Measurements from ENCODE around the gene FNDC8. TPM values are rescaled to one million over a fixed set of nuclear protein-coding genes. Genes with fewer than 3 reads are reported as not detected.
A peak's percentile ranks its signal among the peaks of the same experiment; 100 is the strongest.
"Not testable (repeated sequence)": the region's sequence is repeated elsewhere in the genome, so short reads cannot be mapped to it uniquely, and the experiment has no call there.

FNDC8 gene
- polyA plus RNA-seq (ENCODE audit: insufficient read length), result not detected

- no peak for DNase-seq
Observed at GRCh38 chr17:35121315-35121714, at the start of gene FNDC8. FNDC8 (plus strand) TSS chr17:35121615; CDS start chr17:35121694, 79 bp downstream.

GRCh38 chr17:35073183-35073790, 48.1 kb upstream of the FNDC8 start:
- no peak for DNase-seq

DNA sequence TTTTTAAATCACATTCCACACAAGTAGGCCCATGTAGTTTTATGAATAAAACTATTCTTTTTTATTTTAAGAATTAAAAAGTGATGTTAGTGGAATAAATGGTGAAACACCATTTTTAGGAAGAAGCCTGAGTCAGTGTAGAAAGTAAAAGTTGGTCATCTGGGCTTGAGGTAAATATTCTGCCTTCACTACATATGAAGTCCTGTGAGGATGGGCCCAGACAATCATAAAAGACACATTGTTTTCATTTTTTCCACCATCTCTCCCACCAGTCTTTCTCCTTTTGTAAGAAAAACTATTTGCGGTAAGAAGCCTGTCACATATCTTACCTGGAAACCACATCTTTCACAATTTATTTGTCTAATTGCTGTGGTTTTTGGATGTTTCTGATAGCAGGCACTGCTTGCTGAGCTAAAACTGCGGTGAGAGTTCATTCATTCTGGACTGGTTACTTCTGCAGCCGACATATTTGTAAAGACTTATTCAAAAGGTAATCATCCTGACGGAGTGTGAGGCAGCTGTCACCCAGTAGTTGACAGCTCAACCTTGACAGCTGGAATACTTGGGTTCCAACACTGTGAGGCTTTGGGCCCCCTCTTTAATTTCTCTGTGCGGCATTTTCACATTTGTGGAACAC, 47.3 kb upstream of the FNDC8 start:
- DNase-seq, result no peak

- no peak for DNase-seq
Observed at GRCh38 chr17:35074711-35075707, 46.4 kb upstream of the FNDC8 start.

GRCh38 chr17:35076874-35077273, 44.5 kb upstream of the FNDC8 start:
- no peak for DNase-seq

- DNase-seq, result no peak
Observed at GRCh38 chr17:35079547-35080423, 41.6 kb upstream of the FNDC8 start.

GRCh38 chr17:35080536-35080935, 40.9 kb upstream of the FNDC8 start:
- no peak for DNase-seq

GRCh38 chr17:35081638-35082037, 39.8 kb upstream of the FNDC8 start:
- no peak for DNase-seq

DNA sequence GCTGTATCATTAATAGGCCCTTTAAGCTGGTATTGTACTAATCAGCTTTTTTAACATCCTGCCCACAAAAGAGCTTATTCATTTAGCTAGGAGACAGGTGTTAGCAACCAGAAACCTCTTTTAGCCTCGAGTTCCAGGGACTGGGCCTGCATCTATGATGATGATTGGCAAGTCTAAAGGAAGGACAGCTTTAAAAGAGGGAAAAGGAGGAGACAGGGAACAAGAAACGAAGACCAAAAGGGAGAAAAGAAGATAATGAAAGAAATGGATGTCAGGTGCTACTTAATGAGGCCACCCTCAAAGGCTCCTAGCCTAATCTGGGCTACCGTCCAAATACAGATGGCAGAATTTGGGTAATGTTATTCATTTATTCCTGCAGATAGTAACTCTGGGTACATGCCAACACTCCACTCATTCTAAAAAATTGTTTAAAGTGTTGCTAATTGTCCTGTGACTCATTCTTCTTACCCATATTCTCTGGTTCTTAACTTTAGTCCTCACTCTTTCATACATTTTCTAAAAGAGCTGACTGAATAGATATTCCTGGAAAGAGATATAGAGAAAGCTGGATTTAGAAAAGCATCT, 39.2 kb upstream of the FNDC8 start:
- no peak for DNase-seq

- DNase-seq, result no peak
Observed at GRCh38 chr17:35083071-35083470, 38.3 kb upstream of the FNDC8 start.

- DNase-seq, result no peak
Observed at GRCh38 chr17:35084987-35085386, 36.4 kb upstream of the FNDC8 start.

GRCh38 chr17:35086164-35086563, 35.3 kb upstream of the FNDC8 start:
- no peak for DNase-seq

- DNase-seq, result no peak
Observed at GRCh38 chr17:35086931-35087573, 34.4 kb upstream of the FNDC8 start.

DNA sequence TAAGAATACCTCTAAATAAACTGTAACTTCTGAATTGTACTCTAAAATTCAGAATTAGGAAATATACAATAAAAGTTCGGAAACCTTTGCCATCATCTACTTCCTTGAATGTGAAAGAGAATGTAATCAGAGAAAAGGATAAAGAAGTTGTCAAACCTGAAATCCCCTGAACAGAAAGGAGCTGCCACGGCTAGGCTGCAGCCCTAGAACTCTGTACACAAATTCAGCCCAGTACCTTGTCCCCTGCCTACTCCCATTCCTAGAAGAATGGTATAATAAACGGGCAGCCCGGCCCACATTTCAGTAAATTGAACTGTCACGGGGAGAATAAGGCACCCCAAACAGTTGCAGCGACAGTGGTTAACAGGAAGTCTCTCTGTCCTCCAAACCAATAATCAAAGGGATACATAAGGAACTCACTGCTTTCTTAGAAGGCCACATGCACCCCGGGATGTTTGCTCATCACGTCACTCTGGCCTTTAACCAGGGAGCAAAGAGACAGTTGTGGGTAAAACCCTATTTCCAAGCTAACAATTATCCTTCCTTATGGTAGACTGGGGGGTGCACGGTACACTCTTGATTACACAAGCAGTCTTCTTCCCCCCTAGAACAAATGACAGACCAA, 33.6 kb upstream of the FNDC8 start:
- peak; percentile 9 for DNase-seq

DNA sequence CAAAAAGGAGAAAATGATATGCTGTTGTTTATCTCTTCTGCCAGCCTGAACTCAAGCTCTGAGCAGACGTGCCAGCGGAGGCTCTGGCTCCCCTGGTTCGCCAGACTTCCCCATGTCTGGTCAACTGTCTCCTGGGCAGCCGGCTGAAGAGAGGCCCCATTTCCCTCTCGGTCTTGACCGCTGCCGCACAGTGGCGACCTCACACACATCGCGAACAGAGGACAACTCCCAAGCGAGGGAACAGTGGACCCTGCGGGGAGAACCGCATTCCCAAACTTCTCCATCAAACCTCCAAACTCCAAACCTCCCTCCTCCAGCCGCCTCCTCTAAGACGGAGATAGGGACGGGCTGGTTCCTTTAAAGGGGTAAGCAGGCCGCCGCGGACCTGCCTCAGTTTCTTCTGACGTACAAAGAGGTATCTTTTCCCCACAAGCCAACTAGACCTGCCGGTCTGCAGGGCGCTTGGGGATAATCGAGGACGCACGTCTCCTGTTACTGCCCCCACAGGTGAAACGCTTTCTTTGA, 33.0 kb upstream of the FNDC8 start:
- DNase-seq, result peak; percentile 51

DNA sequence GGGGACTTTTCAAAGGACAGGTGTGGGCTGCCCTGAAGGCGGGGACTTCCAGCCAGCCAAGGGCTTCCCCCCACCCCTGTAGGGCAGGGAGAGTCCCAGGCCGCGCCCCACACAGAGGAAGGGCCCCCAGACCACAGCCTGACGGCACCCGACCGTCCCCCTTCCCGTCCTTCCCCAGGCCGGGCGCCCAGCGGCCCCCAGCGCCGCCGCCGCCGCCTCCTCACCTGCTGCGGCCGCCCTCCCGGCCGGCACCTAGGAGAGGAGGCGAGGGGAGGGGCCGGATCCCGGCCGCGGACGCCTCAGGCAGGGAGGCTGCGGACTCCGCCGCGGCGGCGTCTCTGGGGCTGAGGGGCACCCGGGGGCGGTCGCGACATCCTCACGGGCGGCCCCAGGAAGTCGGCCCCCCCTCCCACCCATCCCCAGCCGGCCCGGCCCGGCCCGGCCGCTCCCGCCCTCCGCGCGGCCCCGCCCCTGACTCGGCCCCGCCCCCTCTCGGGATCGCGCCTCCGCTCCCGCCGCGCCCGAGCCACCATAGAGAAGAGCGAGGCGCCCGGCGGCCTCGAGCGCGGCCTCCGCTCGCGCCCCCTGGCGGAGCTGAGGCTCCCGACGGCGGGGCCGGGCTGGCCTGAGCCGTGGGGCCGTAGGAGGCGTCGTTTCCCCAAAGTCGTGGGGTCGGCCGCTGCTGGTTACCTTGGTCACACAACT, 32.4 kb upstream of the FNDC8 start:
- peak; percentile 92 for DNase-seq

GRCh38 chr17:35089586-35090296, 31.7 kb upstream of the FNDC8 start:
- no peak for DNase-seq

- DNase-seq, result not testable (repeated sequence)
Observed at GRCh38 chr17:35090707-35091106, 30.7 kb upstream of the FNDC8 start.

- no peak for DNase-seq
Observed at GRCh38 chr17:35094902-35095301, 26.5 kb upstream of the FNDC8 start.

Data from hindlimb muscle (tissue), 1 donor.